ENCODE measurements around the gene SNAP47.

SNAP47 gene

DNA sequence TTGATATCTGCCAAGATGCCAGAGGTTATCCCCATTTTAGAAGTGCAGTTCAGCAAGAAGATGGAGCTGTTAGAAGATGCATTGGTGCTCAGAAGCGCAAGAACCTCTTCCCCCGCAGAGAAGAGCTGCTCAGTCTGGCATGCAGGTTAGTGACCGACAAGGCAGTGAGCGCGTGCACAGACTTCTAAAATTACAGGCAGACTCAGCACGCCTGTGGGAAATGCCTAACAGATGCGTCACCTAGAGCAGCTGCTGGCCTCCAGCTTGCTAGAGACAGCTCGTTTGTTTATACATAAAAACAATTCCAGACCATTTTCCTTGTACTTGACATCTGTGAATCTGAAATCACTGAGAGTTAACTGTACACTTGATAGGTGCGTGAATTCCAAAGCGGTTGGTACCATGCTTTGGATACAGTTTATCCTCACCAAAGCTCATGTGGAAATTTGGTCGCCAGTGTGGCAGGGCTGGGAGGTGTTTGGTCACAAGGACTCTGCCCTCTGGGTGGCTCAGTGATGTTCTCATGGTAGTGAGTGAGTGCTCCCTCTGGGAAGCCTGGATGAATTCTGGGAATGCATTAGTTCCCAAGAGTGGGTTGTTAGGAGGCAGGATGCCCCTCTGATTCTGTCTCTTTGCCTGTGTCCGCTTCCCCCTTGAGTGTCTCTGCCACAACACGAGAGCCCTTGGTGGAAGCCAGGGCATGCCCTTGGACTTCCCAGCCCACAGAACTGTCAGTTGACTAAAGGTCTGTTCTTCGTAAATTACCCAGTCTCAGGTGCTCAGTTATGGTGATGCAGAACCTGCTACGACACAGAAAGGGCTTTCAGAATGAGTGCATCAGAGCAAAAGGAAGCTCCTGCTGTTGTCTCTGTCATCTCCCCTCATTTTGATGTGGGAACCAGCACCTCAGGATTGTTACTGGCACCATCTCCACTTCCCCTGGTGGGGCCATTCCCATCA is 24.4 kb downstream of the SNAP47 start:
- Histone ChIP-seq H3K9me3 (no peaks in the 10 kb centered on the region), H3K27me3 (no peaks in the 10 kb centered on the region), H3K4me1 (no peaks in the 10 kb centered on the region), H3K36me3 (peaks cover 28% of the 10 kb centered on the region), H3K4me3 (ENCODE audit: low read depth, low read length) (no peak overlapping the region)
- TF ChIP-seq, protein P1, sequence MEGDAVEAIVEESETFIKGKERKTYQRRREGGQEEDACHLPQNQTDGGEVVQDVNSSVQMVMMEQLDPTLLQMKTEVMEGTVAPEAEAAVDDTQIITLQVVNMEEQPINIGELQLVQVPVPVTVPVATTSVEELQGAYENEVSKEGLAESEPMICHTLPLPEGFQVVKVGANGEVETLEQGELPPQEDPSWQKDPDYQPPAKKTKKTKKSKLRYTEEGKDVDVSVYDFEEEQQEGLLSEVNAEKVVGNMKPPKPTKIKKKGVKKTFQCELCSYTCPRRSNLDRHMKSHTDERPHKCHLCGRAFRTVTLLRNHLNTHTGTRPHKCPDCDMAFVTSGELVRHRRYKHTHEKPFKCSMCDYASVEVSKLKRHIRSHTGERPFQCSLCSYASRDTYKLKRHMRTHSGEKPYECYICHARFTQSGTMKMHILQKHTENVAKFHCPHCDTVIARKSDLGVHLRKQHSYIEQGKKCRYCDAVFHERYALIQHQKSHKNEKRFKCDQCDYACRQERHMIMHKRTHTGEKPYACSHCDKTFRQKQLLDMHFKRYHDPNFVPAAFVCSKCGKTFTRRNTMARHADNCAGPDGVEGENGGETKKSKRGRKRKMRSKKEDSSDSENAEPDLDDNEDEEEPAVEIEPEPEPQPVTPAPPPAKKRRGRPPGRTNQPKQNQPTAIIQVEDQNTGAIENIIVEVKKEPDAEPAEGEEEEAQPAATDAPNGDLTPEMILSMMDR (IDR thresholded peaks at IDR 0.05; ENCODE audit: low read depth, low read length), result no peak
- no peak for DNase-seq

DNA sequence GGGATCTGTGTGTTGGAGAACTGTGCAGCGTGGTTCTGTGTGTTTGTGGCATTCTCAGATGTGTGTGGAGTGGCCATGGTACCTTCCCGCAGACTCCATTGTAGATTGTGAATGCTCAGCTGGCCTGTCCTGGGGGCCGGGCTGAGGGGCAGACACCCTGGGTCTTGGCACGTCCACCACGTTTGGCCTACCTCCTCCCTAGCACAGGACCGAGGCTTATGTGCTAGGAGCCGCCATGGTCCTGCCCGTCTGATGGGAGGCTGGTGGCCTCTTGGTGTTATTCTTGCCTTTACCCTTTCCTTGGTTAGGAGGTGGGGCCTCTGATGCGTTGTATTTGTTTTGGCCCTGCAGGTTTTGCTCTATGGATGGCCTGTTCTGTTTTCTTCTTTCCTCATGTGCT is 25.1 kb downstream of the SNAP47 start:
- no peak overlapping the region for H3K4me3 ChIP-seq (ENCODE audit: low read depth, low read length)
- H3K9me3 ChIP-seq, result no peaks in the 10 kb centered on the region
- H3K27me3 ChIP-seq, result no peaks in the 10 kb centered on the region
- H3K4me1 ChIP-seq, result no peaks in the 10 kb centered on the region
- peaks cover 33% of the 10 kb centered on the region for H3K36me3 ChIP-seq
- DNase-seq, result no peak
- TF ChIP-seq, protein P1 (IDR thresholded peaks at IDR 0.05; ENCODE audit: low read depth, low read length), result no peak

- TF ChIP-seq, protein P1 (IDR thresholded peaks at IDR 0.05; ENCODE audit: low read depth, low read length), result no peak
- Histone ChIP-seq H3K4me1 (no peaks in the 10 kb centered on the region), H3K4me3 (ENCODE audit: low read depth, low read length) (no peak overlapping the region), H3K9me3 (no peaks in the 10 kb centered on the region), H3K36me3 (peaks cover 28% of the 10 kb centered on the region), H3K27me3 (no peaks in the 10 kb centered on the region)
- DNase-seq, result no peak
These were observed 26.5 kb downstream of the SNAP47 start for GRCh38 chr1:227761621-227762230.

GRCh38 chr1:227762231-227762911 is 27.1 kb downstream of the SNAP47 start:
- Histone ChIP-seq H3K4me3 (ENCODE audit: low read depth, low read length) (no peak overlapping the region), H3K36me3 (peaks cover 29% of the 10 kb centered on the region), H3K4me1 (no peaks in the 10 kb centered on the region), H3K27me3 (no peaks in the 10 kb centered on the region), H3K9me3 (no peaks in the 10 kb centered on the region)
- TF ChIP-seq, protein P1 (IDR thresholded peaks at IDR 0.05; ENCODE audit: low read depth, low read length), result peak; percentile 92
- DNase-seq, result peak; percentile 94

GRCh38 chr1:227763246-227764018 is 28.2 kb downstream of the SNAP47 start:
- no peak for DNase-seq
- Histone ChIP-seq H3K4me1 (no peaks in the 10 kb centered on the region), H3K9me3 (no peaks in the 10 kb centered on the region), H3K4me3 (ENCODE audit: low read depth, low read length) (no peak overlapping the region), H3K27me3 (no peaks in the 10 kb centered on the region), H3K36me3 (peaks cover 33% of the 10 kb centered on the region)
- TF ChIP-seq, protein P1 (IDR thresholded peaks at IDR 0.05; ENCODE audit: low read depth, low read length), result no peak
